Stimulated activated CD4-positive, alpha-beta T cell treated with anti-CD3 and anti-CD28 coated beads, Interleukin-4, amount 100 ng/mL, for 48 hours (primary cell): Measurements from ENCODE around the gene PDS5B.
"Not testable (repeated sequence)": the region's sequence is repeated elsewhere in the genome, so short reads cannot be mapped to it uniquely, and the experiment has no call there.

Source experiments
- DNase-seq, 2 donors: peaks; one replicate each; pipeline ENCODE4 v3.0.0-alpha.2; 2020; ENCODE audit warnings: low read depth in 2 of 2

PDS5B gene

GRCh38 chr13:32726374-32727037 is 140.3 kb downstream of the PDS5B start:
- no peak for DNase-seq

GRCh38 chr13:32728327-32728726 is 142.1 kb downstream of the PDS5B start:
- DNase-seq, result no peak

- DNase-seq, result not testable (repeated sequence)
Measured at GRCh38 chr13:32729097-32729496, 142.8 kb downstream of the PDS5B start.

- DNase-seq, result no peak
Measured at GRCh38 chr13:32731074-32731473, 144.8 kb downstream of the PDS5B start.

GRCh38 chr13:32731576-32731975 is 145.3 kb downstream of the PDS5B start:
- DNase-seq, result no peak

GRCh38 chr13:32733690-32734089 is 147.4 kb downstream of the PDS5B start:
- DNase-seq, result no peak

GRCh38 chr13:32734511-32734910 is 148.3 kb downstream of the PDS5B start:
- peak in 1 of 2 donors; percentile 7 for DNase-seq

GRCh38 chr13:32735859-32736258 is 149.6 kb downstream of the PDS5B start:
- DNase-seq, result no peak

- DNase-seq, result no peak
Measured at GRCh38 chr13:32736648-32737047, 150.4 kb downstream of the PDS5B start.

GRCh38 chr13:32737111-32737571 is 150.9 kb downstream of the PDS5B start:
- DNase-seq, result no peak

- DNase-seq, result no peak
Measured at GRCh38 chr13:32737679-32738078, 151.4 kb downstream of the PDS5B start.

GRCh38 chr13:32745509-32745908 is 159.3 kb downstream of the PDS5B start:
- no peak for DNase-seq

- no peak for DNase-seq
Measured at GRCh38 chr13:32746474-32746873, 160.2 kb downstream of the PDS5B start.

GRCh38 chr13:32748305-32748704 is 162.1 kb downstream of the PDS5B start:
- no peak for DNase-seq

GRCh38 chr13:32751340-32751739 is 165.1 kb downstream of the PDS5B start:
- DNase-seq, result no peak

- DNase-seq, result no peak
Measured at GRCh38 chr13:32752311-32752710, 166.1 kb downstream of the PDS5B start.

GRCh38 chr13:32752997-32753606 is 166.8 kb downstream of the PDS5B start:
- DNase-seq, result no peak

- DNase-seq, result no peak
Measured at GRCh38 chr13:32754179-32754578, 167.9 kb downstream of the PDS5B start.

- DNase-seq, result no peak
Measured at GRCh38 chr13:32759152-32759551, 172.9 kb downstream of the PDS5B start.

- DNase-seq, result no peak
Measured at GRCh38 chr13:32761472-32761871, 175.2 kb downstream of the PDS5B start.

GRCh38 chr13:32779119-32779518 is 192.9 kb downstream of the PDS5B start:
- no peak for DNase-seq

- no peak for DNase-seq
Measured at GRCh38 chr13:32781906-32782305, 195.7 kb downstream of the PDS5B start.

- DNase-seq, result no peak
Measured at GRCh38 chr13:32783067-32783466, 196.8 kb downstream of the PDS5B start.

GRCh38 chr13:32790731-32791130 is 204.5 kb downstream of the PDS5B start:
- DNase-seq, result no peak
